DOHH2 (cell line): Measurements from ENCODE around the gene NDUFB4.

Source experiments
- EZH2phosphoT487 ChIP-seq: fragments of 200-600 bp; sonication (generic); IDR thresholded peaks from 2 replicates; pipeline ENCODE4 v1.6.1; 2017; ENCODE audit warnings: borderline replicate concordance, mild to moderate bottlenecking, antibody characterized with exemption, low read length, moderate library complexity, mixed read lengths
- TF ChIP-seq, protein P1 (sequence below): fragments of 200-600 bp; sonication (generic); IDR thresholded peaks from one replicate; pipeline ENCODE4 v1.5.1; 2014; ENCODE audit warnings: antibody characterized with exemption, mild to moderate bottlenecking, low read depth, low read length; ENCODE audit not compliant: poor library complexity, severe bottlenecking

DNA sequence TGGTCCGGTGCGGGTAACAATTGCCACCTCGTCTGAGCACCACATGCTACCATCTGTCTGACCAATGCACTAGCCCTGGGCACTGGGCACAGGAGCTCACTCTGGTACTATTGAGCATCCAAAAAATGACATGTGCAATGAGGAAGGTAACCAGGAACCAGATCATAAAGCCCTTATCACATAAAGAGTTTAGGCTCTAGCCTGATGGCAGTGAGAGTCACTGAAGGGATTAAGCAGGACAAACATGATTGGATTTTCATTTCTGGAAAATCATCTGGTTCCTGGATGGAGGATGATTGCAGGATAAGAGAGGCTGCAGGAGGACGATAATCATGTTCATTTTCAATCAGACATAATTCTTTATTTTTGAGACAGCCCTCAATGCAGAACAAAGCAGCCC, 12.4 kb downstream of the NDUFB4 start:
- TF ChIP-seq, protein P1, sequence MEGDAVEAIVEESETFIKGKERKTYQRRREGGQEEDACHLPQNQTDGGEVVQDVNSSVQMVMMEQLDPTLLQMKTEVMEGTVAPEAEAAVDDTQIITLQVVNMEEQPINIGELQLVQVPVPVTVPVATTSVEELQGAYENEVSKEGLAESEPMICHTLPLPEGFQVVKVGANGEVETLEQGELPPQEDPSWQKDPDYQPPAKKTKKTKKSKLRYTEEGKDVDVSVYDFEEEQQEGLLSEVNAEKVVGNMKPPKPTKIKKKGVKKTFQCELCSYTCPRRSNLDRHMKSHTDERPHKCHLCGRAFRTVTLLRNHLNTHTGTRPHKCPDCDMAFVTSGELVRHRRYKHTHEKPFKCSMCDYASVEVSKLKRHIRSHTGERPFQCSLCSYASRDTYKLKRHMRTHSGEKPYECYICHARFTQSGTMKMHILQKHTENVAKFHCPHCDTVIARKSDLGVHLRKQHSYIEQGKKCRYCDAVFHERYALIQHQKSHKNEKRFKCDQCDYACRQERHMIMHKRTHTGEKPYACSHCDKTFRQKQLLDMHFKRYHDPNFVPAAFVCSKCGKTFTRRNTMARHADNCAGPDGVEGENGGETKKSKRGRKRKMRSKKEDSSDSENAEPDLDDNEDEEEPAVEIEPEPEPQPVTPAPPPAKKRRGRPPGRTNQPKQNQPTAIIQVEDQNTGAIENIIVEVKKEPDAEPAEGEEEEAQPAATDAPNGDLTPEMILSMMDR, result no peak
- TF ChIP-seq EZH2phosphoT487, result no peak
